HTERT RPE-1 (cell line): Measurements from ENCODE around the gene PSMA2.

ENCODE experiments used
- in situ Hi-C: fragments of 300-500 bp; cut with MboI; formaldehyde crosslinking; loops from 4 replicates; pipeline ENCODE4 v1.14.3; 2020; ENCODE audit warnings: low sequenced_read_pairs

The PSMA2 gene

GRCh38 chr7:42940985-42941847, 9.2 kb upstream of the PSMA2 start:
- in situ Hi-C loops, result no loop called here

GRCh38 chr7:42939457-42940240, 7.7 kb upstream of the PSMA2 start:
- in situ Hi-C loops, result no loop called here

GRCh38 chr7:42935861-42936260, 3.9 kb upstream of the PSMA2 start:
- in situ Hi-C loops, result no loop called here

GRCh38 chr7:42934291-42934690, 2.3 kb upstream of the PSMA2 start:
- in situ Hi-C loops, result no loop called here

GRCh38 chr7:42932811-42933591, 1.0 kb upstream of the PSMA2 start:
- in situ Hi-C loops, result no loop called here

GRCh38 chr7:42931447-42931833, 534 bp downstream of the PSMA2 start:
- in situ Hi-C loops, result no loop called here

GRCh38 chr7:42930889-42931288, 1.1 kb downstream of the PSMA2 start:
- in situ Hi-C loops, result no loop called here

- in situ Hi-C loops, result no loop called here
These were observed 2.5 kb downstream of the PSMA2 start for GRCh38 chr7:42929449-42929848.

GRCh38 chr7:42928754-42929153, 3.2 kb downstream of the PSMA2 start:
- in situ Hi-C loops, result no loop called here

- in situ Hi-C loops, result no loop called here
These were observed 5.8 kb downstream of the PSMA2 start for GRCh38 chr7:42926204-42926603.

- in situ Hi-C loops, result no loop called here
These were observed 6.3 kb downstream of the PSMA2 start for GRCh38 chr7:42925630-42926029.

- in situ Hi-C loops, result no loop called here
These were observed 7.6 kb downstream of the PSMA2 start for GRCh38 chr7:42924223-42924838.

- in situ Hi-C loops, result no loop called here
These were observed 9.8 kb downstream of the PSMA2 start for GRCh38 chr7:42922017-42922753.

- in situ Hi-C loops, result no loop called here
These were observed 16.6 kb downstream of the PSMA2 start for GRCh38 chr7:42915356-42915755.

- in situ Hi-C loops, result no loop called here
These were observed 17.4 kb downstream of the PSMA2 start for GRCh38 chr7:42914421-42915045.

- in situ Hi-C loops, result no loop called here
These were observed 18.0 kb downstream of the PSMA2 start for GRCh38 chr7:42914009-42914408.

- in situ Hi-C loops, result no loop called here
These were observed 18.4 kb downstream of the PSMA2 start for GRCh38 chr7:42913591-42913990.

- in situ Hi-C loops, result no loop called here
These were observed 20.2 kb downstream of the PSMA2 start, which contains the start of gene C7orf25 for GRCh38 chr7:42911454-42912447. TSS of gene C7orf25 (minus strand) at chr7:42912070. CDS start at chr7:42910900, 1,170 bp downstream.
